ENCODE results near the gene PLPPR2. TPM values are rescaled to one million over a fixed set of nuclear protein-coding genes. Genes with fewer than 3 reads are reported as not detected.

Gene PLPPR2
- total and polyA plus RNA-seq, 2 of the 4 experiments (the other 2 are of a cell fraction), result 3.9 to 45.2 TPM

DNA sequence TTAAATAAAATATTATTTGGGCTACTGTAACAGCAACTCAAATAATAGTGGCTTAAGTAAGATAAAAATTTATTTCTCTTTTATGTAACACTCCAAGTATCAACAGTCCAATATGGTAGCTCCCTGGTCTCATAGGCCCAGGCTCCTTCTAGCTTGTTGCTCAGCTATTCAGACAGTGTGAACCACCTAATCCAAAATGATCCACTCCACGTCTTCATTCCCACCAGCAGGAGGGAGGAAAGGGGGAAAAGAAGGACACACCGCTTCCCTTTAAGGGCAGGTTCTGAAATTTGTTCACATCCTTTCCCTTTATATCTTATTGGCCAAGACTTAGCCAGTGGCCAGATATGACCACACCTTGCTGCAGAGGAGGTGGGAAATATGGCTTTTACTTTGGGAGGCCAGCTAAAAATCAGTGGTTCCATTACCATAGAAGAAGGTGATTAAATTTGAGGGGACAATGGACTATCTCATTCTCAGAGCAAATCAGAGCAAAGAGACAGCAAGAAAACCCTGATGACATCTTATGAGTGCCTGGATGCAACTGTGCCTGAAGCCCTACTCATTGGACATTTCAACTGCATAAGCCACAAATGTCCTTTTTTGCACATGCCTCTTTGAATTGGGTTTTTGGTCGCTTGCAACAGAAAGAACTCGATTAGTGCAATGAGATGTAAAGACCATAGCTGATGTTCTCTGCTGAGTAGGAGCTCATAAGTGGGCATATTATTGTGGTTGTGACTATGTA lies 35.9 kb downstream of the PLPPR2 start:
- Histone ChIP-seq H2BK15ac (ENCODE audit: low read depth, low read length) (no peak overlapping the region), H2BK5ac (ENCODE audit: low read depth, low read length, poor library complexity, severe bottlenecking) (no peak overlapping the region), H3K18ac (ENCODE audit: low read depth, low read length) (no peak overlapping the region), H3K9ac (ENCODE audit: low read depth, low read length) (no peak overlapping the region), H3K4me1 (ENCODE audit: control insufficient read depth, insufficient read depth, low read length) (no peaks in the 10 kb centered on the region), H3K4me3 (ENCODE audit: insufficient read depth, low read depth, low read length) (no peak overlapping the region), H3K4ac (ENCODE audit: low read depth, low read length) (no peak overlapping the region), H2AFZ (replicated peaks; ENCODE audit: low read length, poor library complexity) (no peak overlapping the region), H3K79me1 (ENCODE audit: low read depth in 1 of 2, low read length in 2 of 2) (no peaks in the 10 kb centered on the region), H3K14ac (replicated peaks; ENCODE audit: low read depth, low read length) (no peak overlapping the region), H3K56ac (ENCODE audit: extremely low read depth, insufficient read depth, low read length) (no peak overlapping the region), H3K27ac (ENCODE audit: insufficient read depth, low read length) (no peak overlapping the region), H2BK20ac (ENCODE audit: low read depth, low read length) (no peak overlapping the region), H4K8ac (ENCODE audit: low read depth in 2 of 2, low read length in 2 of 2) (no peak overlapping the region), H3K9me3 (ENCODE audit: control insufficient read depth, insufficient read depth, low read length) (peaks cover 8% of the 10 kb centered on the region), H3K27me3 (ENCODE audit: control insufficient read depth, insufficient read depth, low read length) (no peaks in the 10 kb centered on the region), H4K5ac (ENCODE audit: low read depth, low read length) (no peak overlapping the region), H3K4me2 (ENCODE audit: low read depth, low read length) (no peak overlapping the region), H2AK5ac (ENCODE audit: low read depth, low read length) (no peak overlapping the region), H2AK9ac (replicated peaks; ENCODE audit: low read depth, low read length, poor library complexity) (no peak overlapping the region), H3K36me3 (ENCODE audit: control insufficient read depth, insufficient read depth, low read length) (no peaks in the 10 kb centered on the region), H3K9me1 (ENCODE audit: insufficient read depth, low read length) (peaks cover 3% of the 10 kb centered on the region; the same call in 1 of the 2 replicates), H3K23ac (ENCODE audit: low read depth, low read length) (no peak overlapping the region), H2BK120ac (ENCODE audit: low read depth, low read length) (no peak overlapping the region), H4K91ac (ENCODE audit: insufficient read depth, low read depth, low read length) (no peak overlapping the region), H4K20me1 (ENCODE audit: insufficient read depth, low read length) (no peaks in the 10 kb centered on the region)
- no CpG with 5 or more reads among the region's 4 CpGs for WGBS, 2 experiments (ENCODE audit: extremely low coverage in 2 of 2, insufficient read length in 1 of 2)
- POLR2A ChIA-PET (ENCODE audit: unreplicated experiment), result interaction anchor here (0.9 kb wide), 1 partner anchor 10 kb away, joined by 3 read pairs; no protein-coding TSS in a partner anchor
- CTCF ChIA-PET, result interaction anchor here (0.6 to 1.0 kb wide), 3 partner anchors 8 to 14 kb away, joined by 3 to 4 read pairs (median 3); no protein-coding TSS in a partner anchor
- DNase-seq, result no peak
- intact Hi-C loops (cut with micrococcal nuclease) (no loop called here), dilution Hi-C loops (cut with HindIII; ENCODE audit: low sequenced_read_pairs, unreplicated experiment) (no loop called here), in situ Hi-C loops (cut with MboI; ENCODE audit: low sequenced_read_pairs) (no loop called here)
- no peak for TF ChIP-seq NFE2L2 (IDR thresholded peaks at IDR 0.05; ENCODE audit: low read depth, low read length)
- no peak for TF ChIP-seq SMC3 (IDR thresholded peaks at IDR 0.05; ENCODE audit: low read depth, low read length)
- TF ChIP-seq RCOR1 (IDR thresholded peaks at IDR 0.05; ENCODE audit: insufficient replicate concordance, low read length), result no peak
- no peak for TF ChIP-seq MAFK (IDR thresholded peaks at IDR 0.05; ENCODE audit: low read depth, low read length)
- TF ChIP-seq BHLHE40 (IDR thresholded peaks at IDR 0.05; ENCODE audit: low read depth, low read length), result no peak
- TF ChIP-seq POLR2A (IDR thresholded peaks at IDR 0.05; ENCODE audit: low read depth, low read length), result no peak
- TF ChIP-seq RAD21 (IDR thresholded peaks at IDR 0.05; ENCODE audit: low read length), result no peak
- no peak for TF ChIP-seq ELK1 (IDR thresholded peaks at IDR 0.05; ENCODE audit: borderline replicate concordance, low read depth, low read length)
- TF ChIP-seq MAZ (IDR thresholded peaks at IDR 0.05; ENCODE audit: borderline replicate concordance, low read depth, low read length), result no peak
- no peak for TF ChIP-seq CEBPB (IDR thresholded peaks at IDR 0.05; ENCODE audit: low read depth, low read length)
- no peak for TF ChIP-seq MXI1 (IDR thresholded peaks at IDR 0.05; ENCODE audit: borderline replicate concordance, low read depth, low read length)
- TF ChIP-seq RFX5 (IDR thresholded peaks at IDR 0.05; ENCODE audit: low read depth, low read length), result no peak
- TF ChIP-seq, protein P1, sequence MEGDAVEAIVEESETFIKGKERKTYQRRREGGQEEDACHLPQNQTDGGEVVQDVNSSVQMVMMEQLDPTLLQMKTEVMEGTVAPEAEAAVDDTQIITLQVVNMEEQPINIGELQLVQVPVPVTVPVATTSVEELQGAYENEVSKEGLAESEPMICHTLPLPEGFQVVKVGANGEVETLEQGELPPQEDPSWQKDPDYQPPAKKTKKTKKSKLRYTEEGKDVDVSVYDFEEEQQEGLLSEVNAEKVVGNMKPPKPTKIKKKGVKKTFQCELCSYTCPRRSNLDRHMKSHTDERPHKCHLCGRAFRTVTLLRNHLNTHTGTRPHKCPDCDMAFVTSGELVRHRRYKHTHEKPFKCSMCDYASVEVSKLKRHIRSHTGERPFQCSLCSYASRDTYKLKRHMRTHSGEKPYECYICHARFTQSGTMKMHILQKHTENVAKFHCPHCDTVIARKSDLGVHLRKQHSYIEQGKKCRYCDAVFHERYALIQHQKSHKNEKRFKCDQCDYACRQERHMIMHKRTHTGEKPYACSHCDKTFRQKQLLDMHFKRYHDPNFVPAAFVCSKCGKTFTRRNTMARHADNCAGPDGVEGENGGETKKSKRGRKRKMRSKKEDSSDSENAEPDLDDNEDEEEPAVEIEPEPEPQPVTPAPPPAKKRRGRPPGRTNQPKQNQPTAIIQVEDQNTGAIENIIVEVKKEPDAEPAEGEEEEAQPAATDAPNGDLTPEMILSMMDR (conservative IDR thresholded peaks at IDR 0.05; ENCODE audit: low read depth, low read length), result no peak
- ATAC-seq (ENCODE audit: low read depth), result no peak
- BruUV-seq (replicated peaks), result no TSS peak
